ENCODE measurements around the gene SHISA9.

The SHISA9 gene

GRCh38 chr16:13148836-13149235 lies 247.4 kb downstream of the SHISA9 start:
- no peak overlapping the region for H3K27ac ChIP-seq
- no peak for TF ChIP-seq CTCF (conservative IDR thresholded peaks at IDR 0.05)

GRCh38 chr16:13150181-13150885 lies 248.9 kb downstream of the SHISA9 start:
- TF ChIP-seq CTCF (conservative IDR thresholded peaks at IDR 0.05), result no peak
- H3K27ac ChIP-seq, result no peak overlapping the region

- H3K27ac ChIP-seq, result no peak overlapping the region
- no peak for TF ChIP-seq CTCF (conservative IDR thresholded peaks at IDR 0.05)
Measured at GRCh38 chr16:13153696-13154095, 252.3 kb downstream of the SHISA9 start.

GRCh38 chr16:13154799-13155198 lies 253.4 kb downstream of the SHISA9 start:
- no peak for TF ChIP-seq CTCF (conservative IDR thresholded peaks at IDR 0.05)
- no peak overlapping the region for H3K27ac ChIP-seq

- TF ChIP-seq CTCF (conservative IDR thresholded peaks at IDR 0.05), result no peak
- H3K27ac ChIP-seq, result no peak overlapping the region
Measured at GRCh38 chr16:13155377-13155776, 254.0 kb downstream of the SHISA9 start.

- no peak overlapping the region for H3K27ac ChIP-seq
- TF ChIP-seq CTCF (conservative IDR thresholded peaks at IDR 0.05), result no peak
Measured at GRCh38 chr16:13155780-13156179, 254.4 kb downstream of the SHISA9 start.

- no peak for TF ChIP-seq CTCF (conservative IDR thresholded peaks at IDR 0.05)
- no peak overlapping the region for H3K27ac ChIP-seq
Measured at GRCh38 chr16:13157082-13157481, 255.7 kb downstream of the SHISA9 start.

Data from VCaP (cell line).